Measurements from ENCODE around the gene PFKFB1. TPM values are rescaled to one million over a fixed set of nuclear protein-coding genes. Genes with fewer than 3 reads are reported as not detected.
A peak's percentile ranks its signal among the peaks of the same experiment; 100 is the strongest.

PFKFB1 gene
- total and polyA plus RNA-seq, 2 of the 13 experiments (the other 11 are each of a cell fraction or from before 2014, with no cell fraction given): 1.5 to 2.9 TPM

GRCh38 chrX:55007656-55008055 lies 13.7 kb upstream of the PFKFB1 start (continued):
- TF ChIP-seq HMGXB4 (CRISPR knock-in tag; IDR thresholded peaks at IDR 0.05; ENCODE audit: borderline replicate concordance in 1 of 2, low read depth in 1 of 2): no peak
- no peak for TF ChIP-seq UBTF (CRISPR knock-in tag; IDR thresholded peaks at IDR 0.05)
- TF ChIP-seq ZNF33A (CRISPR knock-in tag; IDR thresholded peaks at IDR 0.05; ENCODE audit: borderline replicate concordance): no peak
- TF ChIP-seq TCF7 (IDR thresholded peaks at IDR 0.05; ENCODE audit: low read depth): no peak
- TF ChIP-seq TFE3 (CRISPR knock-in tag; IDR thresholded peaks at IDR 0.05): no peak
- TF ChIP-seq ATF7-NPFF (CRISPR knock-in tag; IDR thresholded peaks at IDR 0.05; ENCODE audit: low read depth): no peak
- TF ChIP-seq ZBTB40 (IDR thresholded peaks at IDR 0.05): no peak
- TF ChIP-seq ZBTB40 (CRISPR knock-in tag; IDR thresholded peaks at IDR 0.05): peak; percentile 62
- no peak for TF ChIP-seq HCFC1 (IDR thresholded peaks at IDR 0.05; ENCODE audit: low read depth, low read length)
- no peak for TF ChIP-seq TIGD3 (CRISPR knock-in tag; IDR thresholded peaks at IDR 0.05; ENCODE audit: borderline replicate concordance)
- TF ChIP-seq HNF1B (CRISPR knock-in tag; IDR thresholded peaks at IDR 0.05): no peak

Data from HepG2 (cell line).